ENCODE data around the gene FNDC11.

Gene FNDC11

DNA sequence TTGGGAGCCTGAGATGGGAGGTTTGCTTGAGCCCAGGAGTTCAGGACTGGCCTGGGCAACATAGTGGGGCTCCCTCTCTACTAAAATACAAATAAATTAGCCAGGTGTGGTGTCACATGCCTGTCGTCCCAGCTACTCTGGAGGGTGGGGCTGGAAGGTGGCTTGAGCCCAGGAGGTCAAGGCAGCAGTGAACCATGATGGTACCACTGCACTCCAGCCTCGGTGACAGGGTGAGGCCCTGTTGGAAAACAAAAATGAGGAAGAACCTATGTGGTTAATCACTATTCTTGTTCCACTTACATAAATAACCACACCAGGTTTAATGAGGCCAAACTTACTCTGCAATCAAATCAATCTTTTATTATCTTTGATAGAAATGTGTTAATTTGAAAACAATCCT is 28.0 kb upstream of the FNDC11 start:
- no peak for DNase-seq

DNA sequence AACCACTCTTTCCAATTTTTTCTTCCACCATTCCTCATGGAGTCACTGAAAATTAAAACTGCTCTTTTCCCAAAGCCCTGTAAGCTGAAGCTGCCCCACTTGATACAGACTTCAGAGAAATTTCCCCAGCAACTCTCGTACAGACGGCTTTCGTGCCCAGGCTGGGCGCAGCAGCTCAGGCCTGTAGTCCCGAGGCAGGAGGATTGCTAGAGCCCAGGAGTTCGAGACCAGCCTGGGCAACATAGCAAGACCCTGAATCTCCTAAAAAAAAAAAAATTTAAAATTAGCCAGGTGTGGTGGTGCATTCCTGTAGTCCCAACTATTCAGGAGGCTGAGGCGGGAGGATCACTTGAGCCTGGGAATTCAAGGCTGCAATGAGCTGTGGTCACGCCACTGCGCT is 26.8 kb upstream of the FNDC11 start:
- DNase-seq = no peak

DNA sequence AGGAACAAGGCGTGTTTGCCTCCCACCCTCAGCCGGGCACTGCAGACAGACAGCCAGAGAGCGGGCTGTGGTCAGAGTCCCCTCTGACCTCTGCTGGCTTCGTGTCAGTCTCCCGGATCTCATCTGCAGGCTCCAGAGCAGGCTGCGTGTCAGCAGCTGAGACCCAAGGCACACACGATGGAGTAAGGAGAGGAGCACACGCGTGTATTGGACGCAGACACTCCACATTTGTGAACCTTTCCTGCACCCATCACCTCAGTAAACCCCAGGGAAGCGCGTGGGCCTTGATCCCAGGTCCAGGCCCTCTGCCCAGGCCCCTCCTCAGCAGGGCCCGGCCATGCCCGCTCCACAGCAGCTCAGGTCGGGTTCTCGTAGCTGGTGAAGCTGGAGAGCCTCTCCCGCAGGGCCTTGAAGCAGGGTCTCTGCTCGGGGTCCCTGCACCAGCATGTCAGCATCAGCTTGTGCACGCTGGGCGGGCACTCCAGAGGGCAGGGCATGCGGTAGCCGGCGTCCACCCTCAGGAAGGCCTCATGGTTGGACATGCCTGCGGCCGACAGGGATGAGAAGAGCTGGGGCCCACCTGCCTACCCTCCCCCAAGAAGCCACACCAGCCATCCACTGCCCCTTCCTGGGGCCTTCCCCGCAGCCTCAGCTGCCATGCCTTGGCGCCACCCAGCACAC is 24.6 kb upstream of the FNDC11 start:
- DNase-seq = no peak

DNA sequence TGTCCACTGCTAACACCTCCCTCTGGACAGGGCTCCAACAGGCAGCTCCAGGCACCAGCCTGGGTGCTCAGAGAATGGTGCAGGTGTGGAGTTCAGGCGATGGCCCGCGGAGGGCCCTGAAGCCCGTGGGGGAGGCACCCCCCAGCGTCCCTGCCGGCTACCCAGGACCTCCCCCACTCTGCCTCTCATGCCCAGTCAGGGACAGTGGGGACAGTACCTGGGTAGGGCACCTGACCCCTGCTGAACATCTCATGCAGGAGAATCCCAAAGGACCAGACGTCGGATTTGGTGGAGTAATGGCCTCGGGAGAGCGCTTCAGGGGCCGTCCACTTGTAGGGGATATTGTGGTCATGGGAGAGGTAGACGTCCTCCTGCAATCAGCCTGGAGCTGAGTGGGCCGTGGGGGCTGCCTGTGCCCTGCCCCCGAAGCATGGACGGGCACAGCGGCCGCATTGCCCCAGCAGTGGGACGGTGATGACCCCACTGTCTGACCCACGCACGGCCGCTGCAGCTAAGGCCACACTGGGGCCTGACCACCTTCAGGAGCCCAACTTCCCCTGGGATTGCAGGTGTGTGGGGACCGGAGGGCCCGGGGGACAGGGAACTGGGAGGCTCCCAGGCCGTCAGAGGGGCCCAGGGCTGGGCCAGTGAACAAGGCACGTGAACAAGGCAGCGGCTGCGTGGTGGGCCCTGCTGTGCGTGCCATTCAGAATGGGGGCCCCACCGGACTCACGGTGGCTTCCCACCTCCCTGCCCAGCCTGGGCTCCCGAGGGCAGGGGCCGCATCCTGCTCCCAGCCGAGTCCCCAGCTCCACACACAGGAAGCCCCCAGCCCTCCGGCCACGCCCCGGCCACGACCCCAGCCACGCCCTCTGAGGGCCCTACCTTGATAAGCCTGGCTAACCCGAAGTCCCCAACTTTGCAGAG is 23.8 kb upstream of the FNDC11 start:
- DNase-seq = no peak

DNA sequence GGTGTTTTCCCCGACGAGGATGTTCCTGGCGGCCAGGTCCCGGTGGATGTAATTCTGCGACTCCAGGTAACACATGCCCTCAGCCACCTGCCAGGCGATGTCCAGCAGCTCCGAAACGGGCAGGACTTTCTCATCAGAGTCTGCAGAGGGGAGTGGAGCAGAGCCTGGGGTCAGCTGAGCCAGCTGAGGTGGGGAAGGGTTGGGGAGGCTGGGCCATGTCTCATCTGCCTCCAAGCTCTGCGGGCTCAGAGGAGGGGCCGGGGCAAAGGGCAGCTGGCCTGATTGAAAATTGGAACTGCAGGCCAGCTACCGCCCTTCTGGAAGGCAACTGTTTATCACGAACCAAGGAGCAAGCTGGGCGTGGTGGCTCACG is 23.2 kb upstream of the FNDC11 start:
- DNase-seq = no peak

DNA sequence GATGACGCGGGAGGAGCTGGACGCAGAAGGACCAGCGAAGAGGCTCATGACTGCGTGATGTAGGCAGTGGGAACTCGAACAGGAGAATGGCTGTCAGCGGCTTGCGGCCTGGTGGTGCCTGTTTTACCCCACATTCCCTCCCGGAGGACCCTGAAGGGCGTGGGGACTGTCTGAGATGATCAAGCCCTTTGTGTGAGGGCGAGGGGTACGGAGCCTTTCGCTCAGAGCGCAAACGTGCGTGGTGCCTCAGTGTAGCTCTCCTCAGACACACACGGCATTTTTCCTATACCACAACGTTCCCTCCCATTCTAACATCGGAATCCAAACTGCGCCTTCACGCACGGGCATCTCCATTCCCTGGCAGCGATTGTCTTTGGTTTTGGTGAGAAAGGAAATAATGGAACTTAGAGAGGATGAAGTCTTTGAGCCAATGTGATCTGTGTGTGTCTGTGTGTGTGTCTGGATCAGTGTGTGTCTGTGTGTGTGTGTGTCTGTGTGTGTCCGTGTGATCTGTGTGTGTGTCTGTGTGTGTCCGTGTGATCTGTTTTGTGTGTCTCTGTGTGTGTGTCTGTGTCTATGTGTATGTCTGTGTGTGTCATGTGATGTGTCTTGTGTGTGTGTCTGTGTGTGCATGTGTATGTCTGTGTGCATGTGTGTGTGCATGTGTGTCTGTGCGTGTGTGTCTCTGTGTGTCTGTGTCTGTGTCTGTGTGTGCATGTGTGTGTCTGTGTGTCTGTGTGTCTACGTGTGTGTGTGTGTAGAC is 22.1 kb upstream of the FNDC11 start:
- DNase-seq = no peak

DNA sequence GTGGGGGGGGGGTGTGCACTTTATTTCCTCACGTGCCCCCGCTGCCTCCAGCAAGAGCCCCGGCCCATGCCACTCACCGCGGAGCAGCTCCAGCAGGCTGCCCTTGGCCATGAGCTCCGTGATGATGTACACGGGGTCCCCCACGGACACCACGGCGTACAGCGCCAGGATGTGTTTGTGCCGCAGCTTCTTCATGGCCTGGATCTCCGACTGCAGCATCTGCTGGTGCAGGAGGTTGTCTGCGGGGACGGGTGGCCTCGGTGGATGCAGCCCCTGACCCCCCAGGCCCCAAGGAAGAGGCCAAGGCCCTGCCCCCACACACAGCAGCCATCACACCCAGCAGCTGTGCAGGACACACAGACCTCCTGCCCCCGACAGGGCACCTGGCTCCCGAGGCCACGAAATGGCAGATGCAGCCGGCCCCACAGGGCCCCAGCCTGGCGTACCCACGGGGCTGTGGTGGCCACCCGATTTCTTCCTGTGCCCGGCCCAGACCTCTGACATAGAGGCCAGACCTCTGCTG is 21.4 kb upstream of the FNDC11 start:
- no peak for DNase-seq

DNA sequence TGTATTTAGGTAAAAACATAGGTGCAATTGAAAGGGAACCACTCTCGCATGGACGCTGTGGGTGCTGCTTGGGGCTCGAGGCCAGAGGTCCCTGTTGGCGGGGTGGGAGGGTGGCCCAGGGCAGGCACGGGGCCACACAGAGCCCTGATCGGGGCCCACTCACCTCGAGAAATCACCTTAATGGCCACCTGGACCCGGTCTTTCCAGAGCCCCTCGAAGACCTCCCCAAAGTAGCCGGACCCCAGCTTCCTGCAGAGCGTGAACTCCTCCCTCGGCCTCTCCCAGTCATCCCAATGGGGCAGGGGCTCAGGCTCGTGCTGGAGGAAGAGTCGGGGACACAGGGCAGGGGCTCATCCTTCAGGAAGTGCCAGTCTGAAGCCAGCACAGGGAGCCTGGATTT is 20.6 kb upstream of the FNDC11 start:
- DNase-seq = no peak

DNA sequence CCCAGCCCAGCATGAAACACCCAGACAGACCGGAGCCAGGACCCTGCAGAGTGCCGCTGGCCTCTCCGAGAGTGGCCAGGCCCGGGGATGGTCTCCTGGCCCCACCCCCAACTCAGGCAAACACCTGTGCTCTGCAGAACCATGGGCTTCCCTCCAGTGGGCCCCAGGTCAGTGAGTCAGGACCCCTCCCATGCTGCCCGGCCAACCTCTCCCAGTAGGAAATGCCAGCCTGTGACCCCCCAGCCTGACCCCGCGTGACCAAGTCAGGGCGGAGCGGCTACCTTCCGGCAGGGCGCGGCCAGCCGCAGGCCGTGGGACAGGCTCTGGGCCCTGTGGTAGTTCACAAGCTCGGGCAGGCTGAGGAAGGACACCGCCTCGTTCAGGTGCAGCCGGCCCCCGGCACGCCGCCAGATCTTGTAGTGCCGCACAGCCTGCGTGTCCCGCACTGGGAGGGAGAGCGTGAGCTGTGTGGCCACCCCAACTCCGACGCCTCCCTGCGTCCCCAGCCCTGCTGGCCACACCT is 20.0 kb upstream of the FNDC11 start:
- DNase-seq = no peak

DNA sequence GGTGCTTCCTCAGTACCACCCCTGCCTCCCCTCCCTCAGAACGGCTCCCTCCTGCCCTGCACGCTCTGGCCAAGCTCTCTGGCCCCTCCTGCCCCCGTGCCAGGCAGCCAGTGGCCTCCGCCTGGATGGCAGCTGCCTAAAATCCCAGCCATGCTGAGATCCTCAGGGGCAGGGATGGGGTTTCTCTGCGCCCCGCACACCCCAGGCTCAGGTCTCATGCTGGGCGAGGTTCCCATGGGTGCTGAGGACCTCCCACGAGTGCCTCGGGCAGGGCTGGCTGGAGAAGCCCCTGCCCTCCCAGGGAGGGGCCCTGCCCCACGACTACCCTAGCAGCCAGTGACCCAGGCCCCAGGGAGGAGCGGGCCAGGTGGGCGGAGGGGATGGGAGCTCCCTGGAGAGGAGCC is 19.5 kb upstream of the FNDC11 start:
- no peak for DNase-seq

DNA sequence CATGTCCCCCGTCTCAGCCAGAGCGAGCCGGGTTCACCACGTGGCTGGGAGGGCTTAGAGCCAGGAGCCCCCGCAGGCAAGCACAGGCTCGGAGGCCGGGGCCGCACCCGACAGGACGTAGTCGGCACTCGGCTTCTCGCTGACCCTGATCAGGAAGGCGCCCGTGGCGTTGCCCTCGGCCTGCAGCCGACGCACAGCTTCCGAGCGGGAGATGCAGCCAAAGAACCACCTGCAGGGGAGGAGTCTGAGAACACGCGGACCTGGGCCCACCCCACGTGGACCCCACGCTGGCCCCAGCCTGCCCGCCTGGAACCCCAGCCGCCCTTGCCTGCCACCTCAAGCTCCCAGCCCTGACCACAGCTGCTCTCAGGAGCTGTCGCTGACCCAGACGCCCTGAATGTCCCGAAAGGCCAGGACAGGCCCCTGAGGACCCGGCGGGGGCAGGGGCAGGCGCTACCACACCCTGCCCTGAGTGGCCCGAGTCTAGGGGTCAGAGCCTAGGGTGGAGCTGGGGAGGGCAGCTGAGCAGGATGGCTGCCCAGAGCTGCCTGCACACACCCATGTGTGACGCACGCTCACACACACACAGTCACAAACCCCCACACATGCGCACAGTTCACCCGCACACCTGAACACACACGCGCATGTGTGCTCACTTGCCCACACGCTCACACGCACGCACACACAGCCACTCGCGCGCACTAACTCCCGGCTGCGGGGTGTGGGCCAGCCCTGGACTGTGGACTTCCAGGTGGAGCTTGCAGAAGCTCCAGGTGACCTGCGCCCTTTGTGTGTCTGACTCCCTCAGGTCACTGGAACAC is 18.9 kb upstream of the FNDC11 start:
- DNase-seq = no peak

DNA sequence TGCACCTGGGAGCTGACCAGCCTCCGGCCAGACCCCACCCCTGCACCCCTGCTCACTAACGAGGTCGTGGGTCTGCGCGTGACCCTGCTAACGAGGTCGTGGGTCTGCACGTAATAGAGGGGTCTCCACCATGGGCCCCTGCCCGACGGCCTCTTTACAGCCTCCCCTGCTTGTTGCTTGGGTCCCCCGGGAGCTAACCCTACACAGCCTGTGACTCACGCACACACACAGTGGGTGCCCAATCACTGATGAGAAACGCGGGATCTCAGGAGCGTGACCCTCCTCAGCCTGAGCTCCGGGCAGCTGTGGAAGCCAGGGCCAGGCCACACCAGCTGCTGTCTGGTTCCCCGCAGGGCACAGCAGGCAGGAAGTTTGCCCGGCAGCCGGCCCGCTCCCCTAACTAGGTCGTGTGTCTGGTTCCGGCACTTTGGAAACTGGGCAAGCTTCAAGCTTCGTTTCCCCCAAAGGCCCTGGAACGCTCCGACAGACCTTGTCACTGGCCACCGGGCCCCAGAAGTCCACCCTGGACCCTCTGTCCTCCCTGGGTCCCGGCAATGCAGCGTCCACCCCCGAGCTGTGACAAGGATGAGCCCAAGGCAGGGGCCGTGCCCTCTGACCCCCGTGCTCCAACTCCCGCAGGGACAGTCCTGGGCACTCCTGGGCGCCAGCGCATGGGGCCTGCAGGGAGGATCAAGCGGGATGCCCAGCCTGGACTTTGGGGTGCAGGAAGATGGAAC is 17.6 kb upstream of the FNDC11 start:
- peak; percentile 36 for DNase-seq

DNA sequence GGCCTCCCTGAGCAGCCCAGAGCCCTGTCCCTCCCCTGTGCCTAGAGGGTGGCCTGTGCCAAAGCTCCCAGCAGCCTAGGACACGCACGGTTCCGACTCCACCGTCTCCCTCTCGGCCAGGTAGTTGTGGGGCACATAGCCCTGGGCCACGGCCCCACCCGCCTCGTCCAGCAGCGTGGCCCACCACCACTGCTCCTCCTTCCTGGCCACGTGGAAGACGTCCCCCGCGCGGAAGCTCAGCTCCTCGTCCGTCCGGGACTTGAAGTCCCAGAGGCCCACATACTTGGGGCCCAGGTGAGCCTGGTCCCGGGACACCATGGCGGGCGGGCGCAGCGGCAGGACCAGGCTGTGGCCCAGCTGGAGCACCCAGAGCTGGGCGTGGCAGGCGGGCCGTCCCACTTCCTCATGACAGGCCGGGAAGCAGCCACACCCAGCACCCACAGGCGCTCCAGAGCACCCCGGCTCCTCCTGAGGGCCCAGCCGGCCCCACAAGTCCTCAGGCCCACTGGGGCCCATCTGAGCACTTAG is 16.9 kb upstream of the FNDC11 start, which contains the start of gene PTK6:
TSS of gene PTK6 (minus strand) at position 380 of the 528 bp plus-strand sequence. CDS start at position 318, 62 bp downstream.
- DNase-seq = no peak

DNA sequence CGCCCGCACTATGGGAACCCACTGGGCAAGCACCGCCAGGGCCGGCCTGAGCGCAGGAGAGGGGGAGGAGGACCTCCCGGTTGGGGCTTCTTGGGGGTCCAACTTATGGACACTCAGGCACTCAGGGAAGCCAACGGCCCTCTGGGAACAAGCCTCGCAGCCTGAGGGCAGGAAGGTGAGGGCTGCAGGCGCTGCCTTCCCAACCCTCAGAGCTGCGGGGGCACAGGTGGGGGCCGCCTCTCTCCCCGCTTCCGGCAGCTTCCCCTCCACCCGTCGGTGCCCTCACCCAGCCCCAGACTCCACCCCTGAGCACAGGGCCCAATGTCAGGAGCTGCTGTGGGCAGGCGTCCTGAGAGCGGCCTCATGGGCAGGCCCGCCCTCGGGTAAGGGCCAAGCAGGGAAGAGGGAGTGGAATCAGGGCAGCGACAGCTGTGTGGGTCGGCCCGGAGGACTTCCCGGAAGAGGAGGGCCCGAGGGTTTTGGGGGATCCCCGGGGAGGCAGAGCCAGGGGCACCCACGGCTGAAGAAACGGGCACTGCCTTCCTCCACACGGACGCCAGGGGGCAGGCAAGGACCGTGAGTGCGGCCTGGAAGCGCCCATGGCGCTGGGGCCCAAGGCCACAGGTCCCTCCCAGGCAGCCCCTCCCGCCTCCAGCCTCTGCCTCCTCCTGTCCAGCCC is 16.3 kb upstream of the FNDC11 start:
- DNase-seq = peak; percentile 73

DNA sequence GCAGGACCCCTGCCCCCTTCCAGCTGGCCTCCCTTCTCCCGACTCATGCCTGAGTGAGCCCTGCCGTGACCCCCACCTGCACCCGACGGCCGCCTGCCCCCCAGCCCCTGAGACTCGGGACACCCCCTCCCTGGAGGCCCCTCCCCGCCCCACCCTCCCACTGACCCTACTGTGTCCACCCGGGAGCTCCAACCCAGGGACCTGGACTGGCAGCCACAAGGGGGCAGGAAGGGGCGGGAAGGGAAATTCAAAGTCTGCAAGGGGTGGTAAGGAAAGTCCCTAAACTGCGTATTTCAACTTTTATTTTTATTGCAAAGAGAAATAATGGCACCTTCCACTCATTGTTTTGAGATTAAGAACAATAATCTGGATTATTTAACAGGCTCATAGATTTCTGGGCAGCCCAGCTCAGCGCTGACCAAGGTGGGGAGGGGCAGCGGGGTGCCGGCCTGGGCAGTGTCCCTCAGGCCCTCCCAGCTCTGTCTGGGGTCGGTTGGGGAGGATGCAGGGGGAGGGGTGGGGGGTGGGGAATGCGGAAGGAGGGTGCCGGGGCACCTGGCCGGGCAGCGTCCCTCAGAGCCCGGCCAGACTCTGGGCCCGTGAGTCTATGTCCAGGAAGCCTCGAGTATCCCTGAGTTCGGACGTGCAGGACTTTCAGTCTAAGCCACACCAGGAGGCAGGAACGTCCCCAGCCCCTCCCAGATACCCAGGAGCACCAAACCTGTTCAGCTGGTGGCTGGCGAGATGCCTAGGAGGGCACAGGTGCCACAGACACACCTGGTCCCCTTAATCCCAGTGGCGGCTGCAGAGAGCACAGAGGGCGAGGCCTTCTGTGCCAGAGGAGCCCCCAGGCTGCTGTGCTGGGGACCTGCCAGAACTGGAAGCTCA is 15.5 kb upstream of the FNDC11 start:
- DNase-seq = no peak

DNA sequence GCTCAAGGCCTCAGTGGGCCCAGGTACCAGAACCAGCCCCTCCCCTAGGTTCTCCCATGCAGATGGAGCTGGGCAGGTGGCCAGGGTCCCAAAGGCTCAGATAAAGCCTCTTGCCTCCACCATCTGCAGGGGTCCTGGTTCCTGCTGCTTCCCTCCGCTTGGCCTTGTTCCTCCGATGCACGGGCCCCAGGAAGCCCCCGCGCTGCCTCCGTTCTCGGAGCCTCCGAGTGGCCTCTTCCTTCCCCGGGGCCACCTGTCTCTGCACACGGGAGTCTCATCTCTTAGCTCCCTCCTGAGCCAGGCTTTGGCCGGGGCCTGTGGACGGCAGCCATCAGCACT is 14.9 kb upstream of the FNDC11 start:
- DNase-seq = no peak

DNA sequence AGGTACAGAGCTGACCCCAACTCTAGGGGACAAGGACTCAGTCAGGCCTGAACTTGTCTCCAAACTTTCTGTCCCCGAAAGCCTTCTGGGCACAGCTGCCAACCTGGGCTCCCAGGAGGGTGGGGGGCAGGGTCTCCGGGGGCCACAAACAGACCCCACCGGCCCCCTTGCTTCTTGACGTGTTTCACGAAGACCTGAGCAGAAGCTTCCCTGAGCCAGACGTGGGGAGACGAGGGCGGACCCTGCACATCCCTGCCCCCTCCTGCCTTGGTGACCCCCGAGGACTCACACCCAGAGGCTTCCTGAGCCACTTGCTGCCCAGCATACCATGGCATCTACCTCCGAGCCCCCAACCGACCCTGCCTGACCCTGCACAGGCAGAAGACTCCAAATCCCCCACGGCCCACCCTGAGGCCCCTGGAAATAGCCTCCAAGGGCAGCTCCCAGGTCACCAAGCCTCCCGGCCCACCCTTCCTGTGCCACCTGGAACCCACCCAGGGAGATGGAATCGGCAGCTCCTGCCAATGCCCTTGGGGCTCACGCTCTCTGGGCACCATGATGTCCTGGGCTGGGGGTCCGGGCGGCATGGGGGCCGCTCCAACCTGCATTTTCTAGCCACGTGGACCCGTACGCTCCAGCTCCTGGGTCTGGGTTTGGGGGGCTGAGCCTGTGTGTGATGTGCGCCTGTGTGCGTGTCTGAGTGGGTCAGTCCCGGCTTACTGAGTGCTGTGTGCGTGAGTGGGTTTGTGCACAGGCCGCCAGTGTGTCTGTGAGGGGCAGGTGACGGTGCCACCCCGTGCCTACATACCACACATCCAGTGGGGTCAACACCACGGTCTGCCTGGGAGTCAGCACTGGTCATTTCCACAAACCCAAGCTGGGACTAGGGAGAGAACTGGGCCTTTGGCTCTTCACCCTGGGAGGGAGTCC is 14.3 kb upstream of the FNDC11 start:
- DNase-seq = no peak

DNA sequence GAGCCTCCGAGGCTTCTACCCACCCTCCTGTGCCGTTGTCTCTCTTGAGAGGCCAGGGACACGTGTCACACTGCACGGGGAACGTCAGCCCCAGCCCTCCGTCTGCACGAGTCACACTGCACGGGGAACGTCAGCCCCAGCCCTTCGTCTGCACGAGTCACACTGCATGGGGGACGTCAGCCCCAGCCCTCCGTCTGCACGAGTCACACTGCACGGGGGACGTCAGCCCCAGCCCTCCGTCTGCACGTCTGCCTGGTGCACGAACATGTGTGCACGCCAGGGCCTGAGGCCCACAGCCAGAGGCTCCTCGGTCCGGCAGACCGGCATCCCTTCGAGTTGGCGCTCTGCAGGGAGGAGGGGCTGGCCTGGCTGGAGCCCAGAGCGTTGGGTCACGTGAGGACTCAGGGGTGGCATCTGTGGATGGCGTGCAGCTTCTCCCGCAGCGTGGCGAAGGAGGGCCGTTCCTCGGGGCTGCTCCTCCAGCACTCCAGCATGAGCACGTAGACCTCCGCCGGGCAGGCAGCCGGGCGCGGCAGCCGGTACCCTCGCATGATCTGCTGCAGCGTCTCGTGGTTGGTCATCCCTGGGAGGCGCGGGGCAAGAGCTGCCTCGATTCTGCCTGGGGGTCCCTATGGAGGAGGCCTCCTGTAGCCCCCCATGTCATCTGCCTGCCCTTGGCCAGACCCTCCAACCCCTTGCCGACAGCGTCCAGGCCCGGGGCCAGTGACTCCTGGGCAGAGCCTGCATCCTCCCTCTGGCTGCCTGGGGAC is 13.4 kb upstream of the FNDC11 start:
- peak; percentile 6 for DNase-seq
